ENCODE measurements around the gene SMIM21.

DNA sequence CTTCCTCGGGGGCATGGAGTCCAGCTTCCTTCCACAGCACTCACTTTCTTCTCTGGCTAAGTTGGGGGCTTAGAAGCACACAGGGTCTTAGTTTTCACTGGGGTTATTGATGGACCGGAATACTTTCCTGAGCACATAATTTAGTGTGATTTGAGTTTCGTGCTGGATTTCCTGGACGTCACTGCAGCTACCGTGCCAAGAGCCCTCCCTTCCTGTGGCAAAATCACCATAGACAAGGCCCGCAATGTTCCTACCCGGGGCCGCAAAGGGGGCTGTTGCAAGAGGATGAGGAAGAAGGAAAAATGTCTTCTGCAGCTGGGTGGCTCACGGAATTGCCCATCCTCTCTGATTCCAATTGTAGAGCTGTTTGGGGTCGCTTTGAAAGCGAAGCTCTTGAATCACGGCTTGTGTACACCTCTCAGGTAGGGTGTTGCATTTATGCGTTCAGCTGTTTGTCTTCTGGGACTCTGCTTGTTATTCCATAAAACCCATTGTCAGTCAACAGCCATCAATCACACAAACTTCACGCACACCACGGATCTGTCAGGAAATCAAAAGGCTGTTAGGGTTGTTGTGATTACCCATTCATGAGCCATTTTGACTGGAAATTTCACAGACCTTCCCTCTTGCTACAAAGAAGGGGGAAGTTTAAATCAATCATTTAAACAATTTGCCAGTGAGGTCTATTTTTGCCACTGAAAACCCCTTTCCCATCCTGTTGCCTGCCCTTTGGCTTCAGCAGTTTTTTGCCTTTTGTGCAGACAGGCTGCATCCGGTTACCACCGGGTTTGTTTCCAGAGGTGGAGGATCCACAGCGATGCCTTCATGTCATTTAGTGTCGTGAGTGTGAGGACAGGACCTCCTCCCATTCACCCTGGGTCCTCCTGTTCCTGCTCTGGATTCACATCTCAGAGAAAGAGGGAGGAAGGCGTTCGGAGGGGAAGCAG lies 36.0 kb downstream of the SMIM21 start:
- TF ChIP-seq, protein P1, sequence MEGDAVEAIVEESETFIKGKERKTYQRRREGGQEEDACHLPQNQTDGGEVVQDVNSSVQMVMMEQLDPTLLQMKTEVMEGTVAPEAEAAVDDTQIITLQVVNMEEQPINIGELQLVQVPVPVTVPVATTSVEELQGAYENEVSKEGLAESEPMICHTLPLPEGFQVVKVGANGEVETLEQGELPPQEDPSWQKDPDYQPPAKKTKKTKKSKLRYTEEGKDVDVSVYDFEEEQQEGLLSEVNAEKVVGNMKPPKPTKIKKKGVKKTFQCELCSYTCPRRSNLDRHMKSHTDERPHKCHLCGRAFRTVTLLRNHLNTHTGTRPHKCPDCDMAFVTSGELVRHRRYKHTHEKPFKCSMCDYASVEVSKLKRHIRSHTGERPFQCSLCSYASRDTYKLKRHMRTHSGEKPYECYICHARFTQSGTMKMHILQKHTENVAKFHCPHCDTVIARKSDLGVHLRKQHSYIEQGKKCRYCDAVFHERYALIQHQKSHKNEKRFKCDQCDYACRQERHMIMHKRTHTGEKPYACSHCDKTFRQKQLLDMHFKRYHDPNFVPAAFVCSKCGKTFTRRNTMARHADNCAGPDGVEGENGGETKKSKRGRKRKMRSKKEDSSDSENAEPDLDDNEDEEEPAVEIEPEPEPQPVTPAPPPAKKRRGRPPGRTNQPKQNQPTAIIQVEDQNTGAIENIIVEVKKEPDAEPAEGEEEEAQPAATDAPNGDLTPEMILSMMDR (IDR thresholded peaks at IDR 0.05), result no peak
- TF ChIP-seq ZFX (IDR thresholded peaks at IDR 0.05; ENCODE audit: borderline replicate concordance), result no peak
